ENCODE measurements around the gene CFAP43.

Gene CFAP43, protein sequence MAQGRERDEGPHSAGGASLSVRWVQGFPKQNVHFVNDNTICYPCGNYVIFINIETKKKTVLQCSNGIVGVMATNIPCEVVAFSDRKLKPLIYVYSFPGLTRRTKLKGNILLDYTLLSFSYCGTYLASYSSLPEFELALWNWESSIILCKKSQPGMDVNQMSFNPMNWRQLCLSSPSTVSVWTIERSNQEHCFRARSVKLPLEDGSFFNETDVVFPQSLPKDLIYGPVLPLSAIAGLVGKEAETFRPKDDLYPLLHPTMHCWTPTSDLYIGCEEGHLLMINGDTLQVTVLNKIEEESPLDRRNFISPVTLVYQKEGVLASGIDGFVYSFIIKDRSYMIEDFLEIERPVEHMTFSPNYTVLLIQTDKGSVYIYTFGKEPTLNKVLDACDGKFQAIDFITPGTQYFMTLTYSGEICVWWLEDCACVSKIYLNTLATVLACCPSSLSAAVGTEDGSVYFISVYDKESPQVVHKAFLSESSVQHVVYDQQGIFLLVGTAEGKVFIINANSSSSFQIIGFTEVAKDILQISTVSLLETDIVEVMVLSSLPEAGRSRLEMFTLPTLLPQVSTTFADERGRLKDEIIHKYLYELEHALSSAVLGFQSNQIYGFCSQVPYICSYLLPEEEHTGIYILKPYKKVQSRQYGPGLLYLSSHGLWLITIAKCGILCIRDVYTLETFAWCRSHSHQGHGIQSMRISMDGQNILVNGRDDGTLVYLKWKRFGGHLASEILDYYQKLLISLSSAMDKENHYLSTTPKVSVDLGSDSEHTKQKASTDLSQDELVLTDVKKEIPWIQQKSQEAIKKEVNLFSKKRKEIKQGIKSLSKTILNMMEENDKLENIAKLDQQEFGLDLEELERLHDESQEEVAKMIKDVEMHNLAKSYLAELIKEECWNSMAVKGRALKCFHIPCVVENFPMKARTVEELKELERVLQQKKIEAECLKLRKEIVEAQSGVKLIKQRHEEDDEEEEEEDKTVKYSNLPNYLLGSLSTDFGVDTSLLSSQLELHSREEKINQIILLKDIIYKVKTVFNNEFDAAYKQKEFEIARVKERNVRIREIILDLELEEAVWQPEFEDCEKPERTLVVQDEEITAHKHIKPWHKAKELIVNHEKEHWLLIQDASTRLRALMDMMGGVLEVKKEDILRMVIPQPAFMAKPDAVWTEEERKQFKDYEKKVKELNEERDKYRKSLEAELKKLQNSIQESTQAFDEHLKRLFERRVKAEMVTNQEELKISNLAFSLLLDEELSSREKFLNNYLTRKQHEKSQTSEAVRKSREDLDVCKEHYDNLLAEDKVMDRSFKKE (N-terminal part only)

DNA sequence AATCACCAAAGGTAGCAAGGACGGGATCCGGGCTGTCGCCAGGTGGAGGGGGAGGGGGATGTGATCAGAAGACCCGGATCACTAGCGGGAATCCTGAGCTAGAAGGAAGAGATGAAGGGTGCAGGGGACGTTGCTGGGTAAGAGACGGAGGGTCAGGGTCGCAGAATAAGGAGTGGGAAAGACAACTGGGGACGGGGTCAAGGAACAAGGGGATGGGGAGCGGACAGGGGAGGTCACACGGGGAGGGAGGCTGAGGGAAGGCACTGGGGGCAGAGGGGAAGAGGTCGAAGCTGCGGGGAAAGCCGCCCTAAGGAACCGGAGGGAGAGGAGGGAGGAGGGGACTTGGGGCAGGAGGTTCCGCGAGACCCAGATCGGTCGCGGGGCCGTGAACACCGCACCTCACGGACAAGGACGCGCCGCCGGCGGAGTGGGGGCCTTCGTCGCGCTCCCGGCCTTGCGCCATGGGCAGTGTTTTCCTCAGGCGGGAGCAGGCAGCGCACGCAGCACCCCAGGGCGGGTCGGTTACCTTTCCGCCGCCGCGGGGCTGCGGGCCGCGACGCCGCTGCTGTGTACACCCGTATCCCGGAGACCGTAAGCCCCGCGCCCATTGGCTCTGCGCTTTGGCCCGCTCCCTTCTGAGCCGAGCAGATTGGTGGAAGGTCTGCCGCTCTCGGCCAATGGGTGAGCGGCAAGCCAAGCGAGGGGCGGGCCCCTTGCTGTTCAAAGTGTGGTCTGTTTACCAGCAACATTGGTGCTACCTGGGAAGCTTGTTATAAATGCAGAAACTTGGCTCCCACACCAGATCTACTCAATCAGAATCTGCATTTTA is at the start of gene CFAP43:
Gene CFAP43, minus strand, starts transcription at position 581 of the 829 bp plus-strand sequence. Its CDS starts 118 bp downstream, at position 463.
- DNase-seq (ENCODE audit: low read depth in 2 of 2, low spot score in 1 of 2), result peak; percentile 99

DNA sequence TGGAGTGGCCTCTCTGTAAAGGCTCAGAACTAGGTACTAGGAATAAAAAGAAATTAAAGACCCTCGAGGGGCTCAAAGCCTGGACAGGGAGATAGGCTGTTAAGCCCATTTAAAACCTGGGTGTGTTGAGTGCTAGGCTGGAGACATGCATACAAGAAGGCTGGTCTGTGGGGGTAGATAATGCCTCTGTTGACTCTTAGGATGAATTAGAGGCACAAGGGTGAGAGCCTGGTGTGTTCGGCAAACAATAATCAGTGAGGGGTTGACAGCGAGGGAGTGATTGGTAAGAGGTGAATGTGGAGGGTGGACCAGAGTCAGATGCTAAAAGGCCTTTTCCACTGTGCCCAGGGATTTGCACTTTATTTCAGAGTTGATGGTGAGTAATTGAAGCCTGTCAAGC is 49.5 kb upstream of the CFAP43 start:
- no peak for DNase-seq (ENCODE audit: low read depth in 2 of 2, low spot score in 1 of 2)

DNA sequence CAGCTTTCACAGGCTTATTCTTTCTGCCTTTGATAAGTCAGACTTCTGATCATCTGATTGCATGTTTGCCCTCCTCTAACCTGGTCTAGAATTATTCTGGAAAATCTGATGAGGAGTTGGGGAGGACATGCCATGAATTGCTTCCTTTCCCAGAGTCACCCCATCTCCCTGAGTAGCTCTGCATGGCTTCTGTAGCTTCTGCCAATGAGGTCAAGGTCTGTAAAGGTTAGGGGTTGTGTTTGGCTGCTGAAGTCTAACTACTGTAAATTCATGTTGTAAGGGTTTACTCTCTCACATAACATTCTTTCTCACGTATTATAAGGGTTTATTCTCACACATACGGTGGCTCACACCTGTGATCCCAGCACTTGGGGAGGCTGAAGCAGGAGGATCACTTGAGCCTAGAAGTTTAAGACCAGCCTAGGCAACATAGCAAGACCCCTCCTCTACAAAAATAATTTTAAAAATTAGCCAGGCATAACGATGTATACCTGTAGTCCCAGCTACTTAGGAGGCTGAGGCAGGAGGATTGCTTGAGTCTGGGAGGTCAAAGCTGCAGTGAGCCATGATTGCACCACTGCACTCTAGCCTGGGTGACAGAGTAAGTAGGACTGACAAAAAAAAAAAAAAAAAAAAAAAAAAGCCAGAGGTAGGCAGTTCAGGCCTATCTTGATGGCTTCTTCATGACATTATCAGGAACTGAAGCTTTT is 47.5 kb upstream of the CFAP43 start:
- DNase-seq (ENCODE audit: low read depth in 2 of 2, low spot score in 1 of 2), result no peak

DNA sequence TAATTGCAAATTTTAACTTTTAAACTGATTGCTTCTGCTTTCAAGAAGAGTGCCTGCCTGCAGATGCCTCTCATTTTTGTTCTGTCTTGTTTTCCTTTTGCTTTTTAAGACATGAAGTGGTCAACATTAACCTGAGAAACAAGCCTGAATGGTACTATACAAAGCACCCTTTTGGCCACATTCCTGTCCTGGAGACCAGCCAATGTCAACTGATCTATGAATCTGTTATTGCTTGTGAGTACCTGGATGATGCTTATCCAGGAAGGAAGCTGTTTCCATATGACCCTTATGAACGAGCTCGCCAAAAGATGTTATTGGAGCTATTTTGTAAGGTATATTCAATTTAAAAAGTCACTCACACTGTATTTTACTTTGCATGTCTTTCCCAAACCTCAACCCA is 45.6 kb upstream of the CFAP43 start:
- DNase-seq (ENCODE audit: low read depth in 2 of 2, low spot score in 1 of 2), result no peak

DNA sequence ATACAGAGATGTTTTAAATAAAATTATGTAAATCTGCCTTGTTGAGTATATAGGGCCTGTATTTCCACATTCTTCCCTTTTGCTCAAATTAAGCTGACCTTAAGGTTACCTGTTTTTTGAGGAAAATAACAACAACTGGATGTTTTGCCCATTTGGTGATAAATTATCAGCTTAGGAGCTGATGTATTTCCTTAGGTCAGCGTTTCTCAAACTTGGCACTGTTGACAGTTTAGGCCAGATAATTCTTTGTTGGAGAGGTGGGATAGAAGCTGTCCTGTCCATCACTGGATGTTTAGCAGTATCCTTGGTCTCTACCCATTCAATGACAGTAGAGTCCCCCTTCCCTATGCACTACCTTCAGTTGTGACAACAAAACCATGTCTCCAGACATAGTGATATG is 44.0 kb upstream of the CFAP43 start:
- no peak for DNase-seq (ENCODE audit: low read depth in 2 of 2, low spot score in 1 of 2)

DNA sequence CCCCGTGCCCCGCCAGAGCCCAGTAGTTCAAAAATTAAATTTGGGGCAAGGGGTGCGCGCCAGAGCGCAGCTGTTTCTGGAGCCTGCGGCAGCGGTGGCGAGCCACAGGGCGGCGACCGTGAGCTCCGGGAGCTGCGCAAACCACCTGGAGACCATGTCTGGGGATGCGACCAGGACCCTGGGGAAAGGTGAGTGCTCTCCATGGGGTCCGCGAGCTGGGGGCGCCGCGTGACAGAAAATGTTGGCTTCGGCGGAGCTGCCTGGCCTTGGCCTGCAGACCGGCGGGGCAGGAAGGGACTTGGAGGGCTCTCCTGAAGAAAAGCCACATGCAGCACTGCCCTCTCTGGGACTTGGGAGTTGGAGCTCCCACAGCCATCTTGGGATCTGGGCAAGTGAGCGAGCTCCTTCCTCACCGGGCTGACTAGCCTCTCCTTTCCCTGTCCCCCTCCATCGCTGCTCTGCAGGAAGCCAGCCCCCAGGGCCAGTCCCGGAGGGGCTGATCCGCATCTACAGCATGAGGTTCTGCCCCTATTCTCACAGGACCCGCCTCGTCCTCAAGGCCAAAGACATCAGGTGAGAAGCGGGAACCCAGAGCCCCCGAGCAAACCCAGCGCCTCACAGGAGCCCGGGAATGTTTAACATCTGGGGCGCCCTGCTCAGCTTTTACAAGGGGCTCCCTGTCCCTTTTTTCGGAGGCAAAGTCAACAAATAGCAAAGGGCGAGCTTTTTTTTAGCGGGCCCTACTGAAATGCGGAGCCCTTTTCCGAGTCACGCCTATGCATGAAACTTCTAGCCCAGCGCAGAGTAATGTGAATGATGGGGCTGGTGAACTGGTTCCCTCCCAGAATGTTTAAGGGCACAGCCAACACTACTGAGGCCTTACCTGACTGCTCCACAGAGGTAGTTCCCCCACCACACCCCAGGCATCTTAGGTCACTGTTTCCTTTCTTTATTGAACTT is 42.9 kb upstream of the CFAP43 start:
- no peak for DNase-seq (ENCODE audit: low read depth in 2 of 2, low spot score in 1 of 2)

DNA sequence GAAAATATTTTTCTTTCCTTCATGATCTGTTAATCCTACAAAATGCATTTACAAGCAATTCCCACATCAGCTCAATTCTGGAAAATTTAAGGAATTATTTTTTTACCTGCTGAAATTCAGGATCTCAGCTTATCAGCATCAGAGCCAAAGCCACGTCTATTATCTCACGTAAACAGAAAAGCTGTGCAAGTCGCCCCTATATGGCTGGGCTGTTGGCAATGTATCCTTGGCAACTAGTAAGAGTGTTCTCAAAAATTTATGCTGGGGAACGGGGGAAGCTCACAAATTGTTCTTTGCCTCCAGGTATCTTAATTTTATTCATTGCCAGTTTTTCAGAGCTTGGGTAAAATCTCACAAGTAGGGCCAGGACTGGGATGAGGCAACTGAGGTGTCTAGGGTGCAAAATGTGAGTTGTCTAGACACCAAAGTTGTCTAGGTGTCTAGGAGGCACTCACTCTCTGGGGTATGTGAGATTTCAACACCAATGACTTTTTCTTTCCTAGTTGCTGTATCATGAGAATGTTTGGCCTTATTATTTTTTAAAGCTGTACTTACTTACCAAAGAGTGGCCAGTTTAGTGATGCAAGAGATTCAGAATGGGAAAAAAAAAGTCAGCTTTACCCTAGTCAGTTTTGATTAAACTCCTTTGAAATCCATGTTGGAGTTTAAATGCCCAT is 41.9 kb upstream of the CFAP43 start:
- DNase-seq (ENCODE audit: low read depth in 2 of 2, low spot score in 1 of 2), result no peak

DNA sequence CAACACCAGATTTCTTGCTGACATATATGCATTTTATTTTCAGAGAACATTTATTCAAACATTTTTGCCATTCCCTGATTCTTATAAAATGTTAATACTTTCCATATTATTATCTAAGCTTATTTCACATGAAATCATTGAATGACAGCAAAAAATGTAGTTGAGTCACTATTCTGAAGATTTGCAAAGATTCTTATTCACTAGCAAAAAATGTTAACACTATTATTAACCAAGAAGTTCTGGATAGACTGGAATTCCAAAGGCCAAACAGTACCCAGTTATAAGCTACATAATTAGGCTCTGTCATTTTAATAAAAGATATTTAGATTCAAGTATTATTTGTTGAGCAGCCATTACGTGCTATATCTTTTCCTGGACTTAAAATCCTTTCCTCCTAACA is 41.1 kb upstream of the CFAP43 start:
- DNase-seq (ENCODE audit: low read depth in 2 of 2, low spot score in 1 of 2), result no peak

DNA sequence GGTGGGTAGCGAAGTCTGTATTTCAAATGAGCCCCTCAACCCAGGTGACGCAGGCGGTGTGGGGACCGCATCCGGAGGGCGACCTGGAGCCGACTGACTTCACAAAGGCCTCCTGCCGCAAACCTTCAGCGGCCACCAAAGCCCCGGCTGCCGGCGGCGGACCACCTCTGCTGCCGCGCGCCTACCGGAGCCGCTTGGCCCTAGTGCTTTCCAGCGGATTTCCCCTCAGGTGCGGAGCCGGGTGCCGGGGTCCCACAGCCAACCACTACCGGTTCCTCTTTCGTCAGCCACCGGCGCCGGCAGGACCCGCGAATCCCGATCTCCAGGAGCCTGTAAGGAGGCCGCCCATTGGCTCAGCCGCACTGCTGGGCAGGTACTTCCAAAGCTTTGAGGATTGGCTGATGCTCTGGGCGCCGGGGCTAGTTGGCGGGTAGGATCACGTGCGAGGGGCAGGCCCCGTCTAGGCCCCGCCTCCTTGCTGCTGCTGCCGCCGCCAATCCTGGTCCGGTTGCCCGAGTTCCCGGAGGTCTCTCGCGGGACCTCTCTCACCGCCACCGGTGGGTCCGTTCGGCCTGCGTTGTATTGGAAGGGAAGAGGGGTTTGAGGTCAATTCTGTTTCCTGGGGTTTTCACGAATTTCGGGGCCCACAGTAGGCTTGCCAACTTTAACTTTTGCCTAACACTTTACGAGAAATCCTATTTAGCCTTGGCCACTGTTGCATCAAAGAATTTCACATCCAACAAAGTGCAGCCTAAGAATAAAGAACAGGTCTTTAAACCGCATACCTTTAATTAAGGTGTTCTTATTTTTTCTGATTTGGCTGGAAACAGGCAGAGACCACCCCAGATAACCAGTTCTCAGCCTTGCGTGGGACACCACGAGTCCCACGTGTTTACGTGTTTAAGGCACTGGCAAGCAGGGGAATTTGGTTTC is 36.8 kb upstream of the CFAP43 start, which contains the start of gene GSTO2:
Gene GSTO2, plus strand, starts transcription at position 472 of the 933 bp plus-strand sequence. CDS start 5,732 bp downstream, outside the sequence.
- DNase-seq (ENCODE audit: low read depth in 2 of 2, low spot score in 1 of 2), result peak; percentile 91 to 96

DNA sequence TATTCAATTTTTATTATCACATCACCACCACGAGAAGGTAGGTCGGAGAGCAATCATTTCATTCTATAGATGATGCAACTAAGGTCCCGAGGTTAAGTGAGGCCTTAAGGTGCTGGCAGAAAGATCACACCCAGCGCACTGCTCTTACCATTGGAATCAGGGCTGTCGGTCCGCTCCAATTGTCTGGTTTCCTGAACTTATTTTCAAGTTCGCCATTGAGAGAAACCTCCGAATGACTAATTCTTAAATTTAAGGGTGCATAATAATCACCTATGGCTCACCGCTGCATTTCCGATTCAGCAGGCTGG is 36.2 kb upstream of the CFAP43 start:
- DNase-seq (ENCODE audit: low read depth in 2 of 2, low spot score in 1 of 2), result no peak

DNA sequence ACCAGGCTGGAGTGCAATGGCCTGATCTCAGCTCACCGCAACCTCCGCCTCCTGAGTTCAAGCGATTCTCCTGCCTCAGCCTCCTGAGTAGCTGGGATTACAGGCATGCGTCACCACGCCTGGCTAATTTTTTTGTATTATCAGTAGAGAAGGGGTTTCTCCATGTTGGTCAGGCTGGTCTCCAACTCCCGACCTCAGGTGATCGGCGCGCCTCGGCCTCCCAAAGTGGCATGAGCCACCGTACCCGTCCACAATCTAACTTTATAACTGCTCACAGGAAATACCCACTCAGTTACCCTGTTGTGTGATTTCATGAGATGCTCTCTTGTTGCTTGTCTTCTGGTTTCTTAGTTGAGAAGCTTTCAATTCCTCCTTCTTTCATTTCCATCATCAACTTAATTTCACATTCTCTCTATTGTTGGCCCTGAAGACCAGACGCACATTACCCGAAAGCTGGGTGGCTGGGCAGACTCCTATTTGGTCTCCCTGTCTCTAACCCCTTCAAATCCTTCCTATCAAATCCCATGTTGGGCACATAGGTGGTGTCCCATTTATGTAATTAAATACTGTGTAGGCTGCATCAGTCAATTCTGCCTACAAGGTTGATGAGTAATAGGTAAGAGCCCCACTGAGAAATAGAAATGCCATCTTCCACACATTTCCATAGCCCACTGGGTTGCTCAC is 35.7 kb upstream of the CFAP43 start:
- no peak for DNase-seq (ENCODE audit: low read depth in 2 of 2, low spot score in 1 of 2)

DNA sequence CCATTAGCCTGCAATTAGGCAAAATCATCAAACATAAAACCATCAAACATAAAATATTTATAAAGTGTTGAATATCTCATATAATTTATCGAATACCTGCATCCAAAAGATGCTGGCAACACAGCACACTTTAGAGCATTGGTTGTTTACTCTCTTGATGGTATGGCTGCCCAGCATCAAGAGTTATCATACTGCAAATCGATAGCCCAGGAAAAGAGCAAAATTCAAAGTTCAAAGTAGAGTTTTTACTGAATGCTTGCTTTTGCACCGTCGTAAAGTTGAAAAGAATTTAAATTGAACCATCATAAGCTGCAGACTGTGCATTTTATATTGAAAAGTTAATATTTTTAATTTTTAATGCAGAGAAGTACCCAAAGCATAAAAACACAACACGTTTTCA is 32.6 kb upstream of the CFAP43 start:
- no peak for DNase-seq (ENCODE audit: low read depth in 2 of 2, low spot score in 1 of 2)

DNA sequence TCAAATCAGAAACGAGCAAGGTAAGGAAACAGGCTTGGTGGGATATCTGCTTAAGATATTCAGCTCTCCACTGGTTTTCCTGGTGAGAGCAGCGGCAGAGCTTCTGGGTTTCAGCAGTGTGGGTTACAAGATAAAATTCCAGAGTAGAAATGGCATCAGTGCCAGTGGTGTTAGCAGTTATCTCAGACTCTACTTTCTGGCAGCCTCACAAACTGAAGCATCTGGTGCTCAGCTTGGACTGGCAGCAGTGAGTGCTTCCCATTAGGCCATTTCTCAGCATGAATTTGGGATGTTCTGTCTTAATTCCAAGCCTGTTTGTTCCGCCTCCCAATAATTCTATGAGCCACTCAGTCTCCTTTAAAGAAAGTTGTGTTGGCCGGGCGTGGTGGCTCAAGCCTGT is 29.9 kb upstream of the CFAP43 start:
- DNase-seq (ENCODE audit: low read depth in 2 of 2, low spot score in 1 of 2), result no peak

DNA sequence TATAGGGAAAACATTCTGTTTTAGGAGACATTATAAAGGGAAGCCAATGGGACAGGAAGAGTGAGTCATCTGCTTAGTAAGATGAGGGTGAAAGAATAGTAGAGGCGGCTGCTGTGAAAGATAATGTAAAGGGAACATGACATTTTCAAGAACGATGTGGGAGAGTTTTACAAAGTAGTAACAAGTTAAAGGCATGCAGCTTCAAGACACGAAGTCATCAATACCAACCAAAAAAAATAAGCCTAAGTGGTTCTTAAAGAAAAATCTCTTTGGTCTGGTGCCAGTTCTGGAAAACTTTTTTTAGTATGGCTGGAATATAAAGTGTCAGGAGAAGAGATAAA is 28.6 kb upstream of the CFAP43 start:
- DNase-seq (ENCODE audit: low read depth in 2 of 2, low spot score in 1 of 2), result no peak

DNA sequence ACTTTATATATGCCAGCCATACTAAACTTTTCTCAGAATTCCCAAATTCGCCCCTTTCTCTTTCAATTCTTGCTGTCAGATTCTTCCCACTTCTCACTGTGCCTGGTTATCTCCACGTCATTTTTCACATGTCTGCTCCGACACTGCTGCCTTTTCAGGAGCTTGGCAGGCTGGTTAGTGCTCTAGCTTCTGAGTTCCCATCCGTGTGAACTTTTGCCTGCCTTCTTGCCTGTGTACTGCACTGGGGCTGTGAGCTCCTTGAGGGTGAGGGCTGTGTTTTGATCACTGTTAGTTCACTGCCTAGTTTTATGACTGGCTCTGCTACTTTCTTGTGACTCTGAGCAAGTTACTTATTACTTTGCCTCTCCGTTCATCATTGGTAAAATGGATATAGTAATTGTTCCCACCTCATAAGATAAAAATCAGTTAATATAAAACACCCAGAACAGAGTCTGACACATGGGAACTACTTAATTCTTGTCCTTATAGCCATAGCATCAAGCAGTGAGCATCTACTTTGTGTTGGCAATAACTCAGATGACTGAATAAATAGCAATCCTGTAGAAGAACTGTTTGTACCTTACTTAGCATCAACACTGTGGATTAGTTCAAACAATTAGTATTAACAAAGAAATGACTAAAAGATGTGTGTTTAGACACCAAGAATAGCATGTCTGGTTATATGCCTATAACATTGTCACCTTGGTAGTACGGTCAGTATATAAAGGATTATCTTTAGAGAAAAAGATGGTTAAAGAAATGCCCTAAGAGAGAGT is 28.0 kb upstream of the CFAP43 start:
- no peak for DNase-seq (ENCODE audit: low read depth in 2 of 2, low spot score in 1 of 2)

DNA sequence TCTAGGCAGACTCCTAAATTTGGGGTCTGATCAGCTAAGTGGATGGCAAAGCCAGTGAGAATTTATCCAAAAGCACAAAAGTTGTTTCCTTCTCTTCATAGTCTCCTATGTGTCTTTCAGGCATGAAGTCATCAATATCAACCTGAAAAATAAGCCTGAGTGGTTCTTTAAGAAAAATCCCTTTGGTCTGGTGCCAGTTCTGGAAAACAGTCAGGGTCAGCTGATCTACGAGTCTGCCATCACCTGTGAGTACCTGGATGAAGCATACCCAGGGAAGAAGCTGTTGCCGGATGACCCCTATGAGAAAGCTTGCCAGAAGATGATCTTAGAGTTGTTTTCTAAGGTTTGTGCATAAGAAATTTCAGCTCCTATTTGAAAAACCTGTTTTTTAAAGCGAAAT is 27.3 kb upstream of the CFAP43 start:
- DNase-seq (ENCODE audit: low read depth in 2 of 2, low spot score in 1 of 2), result no peak
